Suprapubic skin (tissue), 4 donors: ENCODE measurements around the gene PON1.

Source experiments
- EP300 ChIP-seq: sonication (generic); formaldehyde crosslinking; IDR thresholded peaks from one replicate; pipeline ENCODE4 v1.6.1; 2017; ENCODE audit warnings: antibody characterized with exemption
- POLR2A ChIP-seq, 2 donors: fragments of 450-650 bp; IDR thresholded peaks; one replicate each; pipeline ENCODE4 v1.6.1; 2017; ENCODE audit warnings: antibody characterized with exemption in 2 of 2, mild to moderate bottlenecking in 2 of 2, moderate library complexity in 2 of 2
- POLR2AphosphoS5 ChIP-seq, 3 donors: sonication (generic); formaldehyde crosslinking; IDR thresholded peaks; one replicate each; pipeline ENCODE4 v1.6.1; 2017; ENCODE audit warnings: antibody characterized with exemption in 3 of 3
- TF ChIP-seq, protein P1 (sequence below), 2 donors: fragments of 200-600 bp in 1 of 2; fragments of 450-650 bp in 1 of 2; sonication (generic) in 1 of 2; IDR thresholded peaks; one replicate each; pipeline ENCODE4 v1.5.1; 2016 to 2019; ENCODE audit warnings: antibody characterized with exemption in 2 of 2, mild to moderate bottlenecking in 1 of 2, moderate library complexity in 1 of 2

DNA sequence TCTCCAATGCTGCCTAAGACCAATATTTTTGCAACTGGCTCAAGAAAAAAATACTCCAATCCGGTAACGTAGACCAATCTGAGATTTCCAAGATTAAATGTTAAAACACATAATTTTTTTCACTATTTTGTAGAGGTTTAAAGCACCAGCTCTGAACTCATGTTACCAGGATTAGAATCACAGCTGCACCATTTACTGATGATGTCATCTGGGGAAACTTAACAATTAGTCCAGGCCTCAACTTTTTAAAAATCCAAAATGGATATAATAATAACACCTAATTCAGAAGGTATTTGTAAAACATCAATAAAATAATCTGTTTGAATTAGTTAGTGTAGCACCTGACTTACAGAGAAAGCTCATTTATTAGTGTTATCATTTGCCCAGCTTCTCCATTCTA lies 14.4 kb downstream of the PON1 start:
- TF ChIP-seq, protein P1, sequence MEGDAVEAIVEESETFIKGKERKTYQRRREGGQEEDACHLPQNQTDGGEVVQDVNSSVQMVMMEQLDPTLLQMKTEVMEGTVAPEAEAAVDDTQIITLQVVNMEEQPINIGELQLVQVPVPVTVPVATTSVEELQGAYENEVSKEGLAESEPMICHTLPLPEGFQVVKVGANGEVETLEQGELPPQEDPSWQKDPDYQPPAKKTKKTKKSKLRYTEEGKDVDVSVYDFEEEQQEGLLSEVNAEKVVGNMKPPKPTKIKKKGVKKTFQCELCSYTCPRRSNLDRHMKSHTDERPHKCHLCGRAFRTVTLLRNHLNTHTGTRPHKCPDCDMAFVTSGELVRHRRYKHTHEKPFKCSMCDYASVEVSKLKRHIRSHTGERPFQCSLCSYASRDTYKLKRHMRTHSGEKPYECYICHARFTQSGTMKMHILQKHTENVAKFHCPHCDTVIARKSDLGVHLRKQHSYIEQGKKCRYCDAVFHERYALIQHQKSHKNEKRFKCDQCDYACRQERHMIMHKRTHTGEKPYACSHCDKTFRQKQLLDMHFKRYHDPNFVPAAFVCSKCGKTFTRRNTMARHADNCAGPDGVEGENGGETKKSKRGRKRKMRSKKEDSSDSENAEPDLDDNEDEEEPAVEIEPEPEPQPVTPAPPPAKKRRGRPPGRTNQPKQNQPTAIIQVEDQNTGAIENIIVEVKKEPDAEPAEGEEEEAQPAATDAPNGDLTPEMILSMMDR (IDR thresholded peaks at IDR 0.05): no peak
- TF ChIP-seq POLR2A (IDR thresholded peaks at IDR 0.05) (no peak), POLR2AphosphoS5 (IDR thresholded peaks at IDR 0.05) (no peak), EP300 (no peak)
